ENCODE results near the gene MRPL2. TPM values are rescaled to one million over a fixed set of nuclear protein-coding genes. Genes with fewer than 3 reads are reported as not detected.

The MRPL2 gene
- total RNA-seq, 1 experiment from 2014 or later, result 123 TPM

DNA sequence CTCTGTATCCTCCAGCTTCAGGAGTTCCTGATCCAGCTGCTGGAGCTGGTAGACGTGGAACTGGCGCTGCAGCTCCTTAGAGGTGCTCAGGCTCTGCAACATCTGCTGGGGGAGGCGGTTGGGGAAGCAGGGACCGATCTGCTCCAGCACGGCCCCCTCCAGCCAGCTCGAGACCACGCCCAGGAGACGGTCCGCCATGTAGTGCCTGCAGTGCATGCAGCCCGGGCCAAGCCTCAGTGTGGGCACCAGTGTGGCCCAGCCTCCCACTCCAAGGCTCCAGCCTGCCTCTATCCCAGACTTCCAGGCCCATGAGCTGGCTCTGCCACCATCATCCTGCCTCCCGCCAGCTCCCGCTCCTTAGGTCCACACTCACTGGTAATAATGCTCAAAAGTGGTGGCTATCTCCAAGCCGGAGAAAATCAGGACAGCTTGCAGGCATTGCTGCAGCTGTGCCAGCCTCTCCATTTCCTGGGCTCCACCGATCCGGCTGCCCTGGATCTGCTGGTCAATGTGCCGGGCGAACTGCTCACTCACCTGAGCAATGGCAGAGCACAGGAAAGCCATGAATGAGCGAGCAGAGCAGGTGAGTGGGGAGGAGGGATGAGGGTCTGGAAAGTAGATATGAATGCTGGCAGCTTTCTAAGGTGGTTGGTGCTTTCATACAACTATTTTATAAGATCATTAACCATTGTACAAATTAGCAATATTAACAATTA, 18.5 kb downstream of the MRPL2 start (continued):
- TF ChIP-seq, protein P1, sequence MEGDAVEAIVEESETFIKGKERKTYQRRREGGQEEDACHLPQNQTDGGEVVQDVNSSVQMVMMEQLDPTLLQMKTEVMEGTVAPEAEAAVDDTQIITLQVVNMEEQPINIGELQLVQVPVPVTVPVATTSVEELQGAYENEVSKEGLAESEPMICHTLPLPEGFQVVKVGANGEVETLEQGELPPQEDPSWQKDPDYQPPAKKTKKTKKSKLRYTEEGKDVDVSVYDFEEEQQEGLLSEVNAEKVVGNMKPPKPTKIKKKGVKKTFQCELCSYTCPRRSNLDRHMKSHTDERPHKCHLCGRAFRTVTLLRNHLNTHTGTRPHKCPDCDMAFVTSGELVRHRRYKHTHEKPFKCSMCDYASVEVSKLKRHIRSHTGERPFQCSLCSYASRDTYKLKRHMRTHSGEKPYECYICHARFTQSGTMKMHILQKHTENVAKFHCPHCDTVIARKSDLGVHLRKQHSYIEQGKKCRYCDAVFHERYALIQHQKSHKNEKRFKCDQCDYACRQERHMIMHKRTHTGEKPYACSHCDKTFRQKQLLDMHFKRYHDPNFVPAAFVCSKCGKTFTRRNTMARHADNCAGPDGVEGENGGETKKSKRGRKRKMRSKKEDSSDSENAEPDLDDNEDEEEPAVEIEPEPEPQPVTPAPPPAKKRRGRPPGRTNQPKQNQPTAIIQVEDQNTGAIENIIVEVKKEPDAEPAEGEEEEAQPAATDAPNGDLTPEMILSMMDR (IDR thresholded peaks at IDR 0.05 in 2 of 3, conservative IDR thresholded peaks at IDR 0.05 in 1 of 3; ENCODE audit: borderline replicate concordance in 1 of 3, insufficient read depth in 1 of 3, low read depth in 2 of 3, low read length in 2 of 3), result no peak
- TF ChIP-seq, protein P2, sequence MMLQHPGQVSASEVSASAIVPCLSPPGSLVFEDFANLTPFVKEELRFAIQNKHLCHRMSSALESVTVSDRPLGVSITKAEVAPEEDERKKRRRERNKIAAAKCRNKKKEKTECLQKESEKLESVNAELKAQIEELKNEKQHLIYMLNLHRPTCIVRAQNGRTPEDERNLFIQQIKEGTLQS (IDR thresholded peaks at IDR 0.05), result no peak
- no peak for TF ChIP-seq RAD21 (IDR thresholded peaks at IDR 0.05; ENCODE audit: low read depth)
- no peak for TF ChIP-seq YY1 (IDR thresholded peaks at IDR 0.05; ENCODE audit: extremely low read depth, insufficient replicate concordance, low read depth, low read length)

DNA sequence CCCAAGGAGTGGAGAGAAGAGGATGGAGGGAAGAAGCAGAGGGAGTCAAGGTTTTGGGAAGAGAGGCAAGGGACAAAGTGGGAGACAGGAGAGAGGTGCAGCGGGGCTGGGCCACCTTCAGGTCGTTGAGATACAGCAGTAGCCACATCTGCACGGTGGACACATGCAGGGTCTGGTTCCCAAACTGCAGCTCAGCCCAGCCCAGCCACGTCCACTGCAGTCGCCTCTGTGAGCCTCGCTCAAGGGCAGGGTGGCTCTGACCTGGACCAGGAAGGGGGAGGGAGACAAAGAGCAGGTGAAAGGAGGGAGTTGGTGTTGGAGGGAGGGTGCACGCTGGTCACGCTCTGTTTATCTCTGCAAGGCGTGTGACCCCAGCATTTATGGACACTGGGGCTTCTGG, 20.5 kb downstream of the MRPL2 start:
- ChIA-PET POLR2A (no interaction called here), RAD21 (ENCODE audit: low non-redundant PET in 1 of 2, low total read pairs in 2 of 2, uncharacterized antibody in 2 of 2, unreplicated experiment in 2 of 2) (no interaction called here), CTCF (no interaction called here)
- Histone ChIP-seq H3K9ac (ENCODE audit: low read length) (no peak overlapping the region), H3K4me1 (ENCODE audit: control insufficient read depth in 1 of 2, insufficient read depth in 2 of 2, low read length in 2 of 2) (no peaks in the 10 kb centered on the region), H2AFZ (ENCODE audit: low read depth, low read length, poor library complexity, severe bottlenecking) (no peak overlapping the region), H3K9me3 (ENCODE audit: control insufficient read depth in 1 of 2, insufficient read depth in 1 of 2, low read depth in 1 of 2, low read length in 2 of 2) (no peaks in the 10 kb centered on the region), H3K4me3 (replicated peaks in 1 of 2; ENCODE audit: low read depth in 1 of 2, low read length in 2 of 2) (no peak overlapping the region), H3K27ac (ENCODE audit: low read depth, low read length) (no peak overlapping the region), H3K79me2 (ENCODE audit: insufficient read depth, low read length) (no peaks in the 10 kb centered on the region), H3K36me3 (ENCODE audit: control insufficient read depth in 1 of 2, insufficient read depth in 2 of 2, low read length in 2 of 2) (peaks cover 7 to 13% of the 10 kb centered on the region in 2 experiments; a peak in 3 of 4 replicates), H3K27me3 (ENCODE audit: insufficient read depth, low read length) (no peaks in the 10 kb centered on the region), H3K9me2 (ENCODE audit: insufficient read depth) (no peaks in the 10 kb centered on the region), H4K20me1 (ENCODE audit: insufficient read depth) (no peaks in the 10 kb centered on the region), H3K4me2 (ENCODE audit: low read length) (no peak overlapping the region)
- intact Hi-C loops (cut with micrococcal nuclease), result no loop called here
- no TSS peak for BruUV-seq (replicated peaks)
- ATAC-seq (no peak), DNase-seq (ENCODE audit: low read depth, low spot score) (no peak)
- TF ChIP-seq POLR2A (IDR thresholded peaks at IDR 0.05; ENCODE audit: borderline replicate concordance, extremely low read depth, insufficient read depth, insufficient read length) (no peak), SP1 (IDR thresholded peaks at IDR 0.05; ENCODE audit: low read depth) (no peak), EZH2phosphoT487 (IDR thresholded peaks at IDR 0.05; ENCODE audit: borderline replicate concordance) (no peak), ZFX (IDR thresholded peaks at IDR 0.05) (no peak), JUND (IDR thresholded peaks at IDR 0.05) (no peak), RAD21 (IDR thresholded peaks at IDR 0.05; ENCODE audit: low read depth) (no peak), EGR1 (IDR thresholded peaks at IDR 0.05; ENCODE audit: low read depth) (no peak), ELF1 (IDR thresholded peaks at IDR 0.05; ENCODE audit: borderline replicate concordance, low read depth) (no peak), CBX3 (IDR thresholded peaks at IDR 0.05; ENCODE audit: low read depth) (no peak), FOSL1 (IDR thresholded peaks at IDR 0.05; ENCODE audit: low read depth) (no peak), SIN3A (IDR thresholded peaks at IDR 0.05; ENCODE audit: low read depth) (no peak)
- TF ChIP-seq, protein P1 (IDR thresholded peaks at IDR 0.05 in 2 of 3, conservative IDR thresholded peaks at IDR 0.05 in 1 of 3; ENCODE audit: borderline replicate concordance in 1 of 3, insufficient read depth in 1 of 3, low read depth in 2 of 3, low read length in 2 of 3), result no peak

All from HCT116 (cell line).